Uterus (tissue), 4 donors: ENCODE measurements around the gene GNG7. TPM values are rescaled to one million over a fixed set of nuclear protein-coding genes. Genes with fewer than 3 reads are reported as not detected.

Experiments used
- DNase-seq, 2 donors: peaks; one replicate each; pipeline ENCODE4 v3.0.0-alpha.2; 2019 to 2020
- H3K27ac ChIP-seq, 2 donors: fragments of 200-600 bp; sonication (generic); 1 replicate in 1 of 2; 2 replicates in 1 of 2; pipeline ENCODE4 v1.5.1; 2016 to 2018
- H3K27me3 ChIP-seq, 2 donors: fragments of 200-600 bp; sonication (generic); one replicate each; pipeline ENCODE4 v1.5.1; 2018 to 2019; ENCODE audit warnings: control low read depth in 1 of 2
- H3K36me3 ChIP-seq, 2 donors: fragments of 200-600 bp; sonication (generic); one replicate each; pipeline ENCODE4 v1.5.1; 2019; ENCODE audit warnings: control low read depth in 1 of 2
- H3K4me1 ChIP-seq, 2 donors: fragments of 200-600 bp; sonication (generic); one replicate each; pipeline ENCODE4 v1.5.1; 2018 to 2019; ENCODE audit warnings: control low read depth in 1 of 2
- H3K4me3 ChIP-seq, 2 donors: fragments of 200-600 bp; sonication (generic); 1 replicate in 1 of 2; 2 replicates in 1 of 2; pipeline ENCODE4 v1.5.1; 2018 to 2019; ENCODE audit warnings: mild to moderate bottlenecking in 1 of 2
- H3K9me3 ChIP-seq, 2 donors: fragments of 200-600 bp; sonication (generic); one replicate each; pipeline ENCODE4 v1.5.1; 2019; ENCODE audit warnings: control low read depth in 1 of 2
- POLR2A ChIP-seq, 2 donors: fragments of 450-650 bp; IDR thresholded peaks; one replicate each; pipeline ENCODE4 v1.6.1; 2016; ENCODE audit warnings: antibody characterized with exemption in 2 of 2, mild to moderate bottlenecking in 1 of 2, moderate library complexity in 1 of 2
- intact Hi-C: fragments of 100-400 bp; cut with DNase I; formaldehyde crosslinking; loops from one replicate; pipeline ENCODE4 v1.15.1; 2023; ENCODE audit warnings: low total_unique reads
- total RNA-seq, 4 donors: library from RNA; depleted of rRNA in 3 of 4; stranded (reverse); fragments of >200 nt in 3 of 4; gene quantifications; one replicate each; pipeline versions ENCODE4 v1.1.0 to v1.2.4, GENCODE V29; 2014 to 2023
- TF ChIP-seq, protein P1 (sequence below), 4 experiments: fragments of 200-600 bp in 2 of 4; fragments of 450-650 bp in 2 of 4; sonication (generic) in 2 of 4; IDR thresholded peaks; one replicate each; pipeline ENCODE4 v1.5.1; 2016 to 2019; ENCODE audit warnings: antibody characterized with exemption in 4 of 4, mild to moderate bottlenecking in 2 of 4, moderate library complexity in 1 of 4
- donor health status: DM: yes; HTN: yes; CAD: no.

GNG7 gene
- total RNA-seq, 4 donors from 2014 or later, result 0.88 to 11.1 (median 3.2) TPM

DNA sequence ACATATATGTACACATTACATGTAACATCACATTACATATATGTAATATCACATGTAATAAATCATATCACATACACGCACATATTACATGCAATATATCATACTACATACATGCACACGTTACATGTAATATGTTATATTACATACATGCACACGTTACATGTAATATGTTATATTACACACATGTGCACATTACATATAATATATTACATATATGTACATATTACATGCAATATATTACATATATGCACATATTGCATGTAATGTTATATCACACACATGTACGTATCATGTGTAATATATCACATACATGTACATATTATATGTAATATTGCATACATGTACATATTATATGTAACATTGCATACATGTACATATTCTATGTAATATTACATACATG, 149.0 kb downstream of the GNG7 start:
- Histone ChIP-seq H3K27ac (no peak overlapping the region), H3K4me3 (no peak overlapping the region), H3K27me3 (no peaks in the 10 kb centered on the region), H3K9me3 (no peaks in the 10 kb centered on the region), H3K4me1 (no peaks in the 10 kb centered on the region), H3K36me3 (no peaks in the 10 kb centered on the region)
- TF ChIP-seq, protein P1, sequence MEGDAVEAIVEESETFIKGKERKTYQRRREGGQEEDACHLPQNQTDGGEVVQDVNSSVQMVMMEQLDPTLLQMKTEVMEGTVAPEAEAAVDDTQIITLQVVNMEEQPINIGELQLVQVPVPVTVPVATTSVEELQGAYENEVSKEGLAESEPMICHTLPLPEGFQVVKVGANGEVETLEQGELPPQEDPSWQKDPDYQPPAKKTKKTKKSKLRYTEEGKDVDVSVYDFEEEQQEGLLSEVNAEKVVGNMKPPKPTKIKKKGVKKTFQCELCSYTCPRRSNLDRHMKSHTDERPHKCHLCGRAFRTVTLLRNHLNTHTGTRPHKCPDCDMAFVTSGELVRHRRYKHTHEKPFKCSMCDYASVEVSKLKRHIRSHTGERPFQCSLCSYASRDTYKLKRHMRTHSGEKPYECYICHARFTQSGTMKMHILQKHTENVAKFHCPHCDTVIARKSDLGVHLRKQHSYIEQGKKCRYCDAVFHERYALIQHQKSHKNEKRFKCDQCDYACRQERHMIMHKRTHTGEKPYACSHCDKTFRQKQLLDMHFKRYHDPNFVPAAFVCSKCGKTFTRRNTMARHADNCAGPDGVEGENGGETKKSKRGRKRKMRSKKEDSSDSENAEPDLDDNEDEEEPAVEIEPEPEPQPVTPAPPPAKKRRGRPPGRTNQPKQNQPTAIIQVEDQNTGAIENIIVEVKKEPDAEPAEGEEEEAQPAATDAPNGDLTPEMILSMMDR (IDR thresholded peaks at IDR 0.05), result no peak
- no peak for TF ChIP-seq POLR2A (IDR thresholded peaks at IDR 0.05)
- DNase-seq, result no peak
- intact Hi-C loops, result no loop called here

DNA sequence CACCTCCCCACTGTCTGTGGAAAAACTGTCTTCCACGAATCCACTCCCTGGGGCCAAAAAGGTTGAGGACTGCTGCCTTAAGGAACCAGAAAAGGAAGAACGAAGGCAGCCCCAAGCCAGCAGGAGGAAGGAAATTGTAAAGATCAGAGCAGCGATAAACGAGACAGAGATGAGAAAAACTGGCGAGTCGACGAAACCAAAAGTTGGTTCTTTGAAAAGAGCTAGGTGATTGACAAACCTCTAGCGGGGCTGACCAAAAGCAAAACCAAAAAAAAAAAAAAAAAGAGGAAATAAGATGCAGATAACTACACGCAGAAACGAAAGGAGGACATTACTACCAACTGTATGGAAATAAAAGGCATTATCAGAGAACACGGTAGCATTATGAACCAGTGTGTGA, 149.6 kb downstream of the GNG7 start:
- H3K36me3 ChIP-seq, result no peaks in the 10 kb centered on the region
- H3K27ac ChIP-seq, result peak overlapping the region; percentile 42 to 53
- intact Hi-C loops, result no loop called here
- H3K9me3 ChIP-seq, result no peaks in the 10 kb centered on the region
- H3K27me3 ChIP-seq, result no peaks in the 10 kb centered on the region
- no peaks in the 10 kb centered on the region for H3K4me1 ChIP-seq
- TF ChIP-seq, protein P1 (IDR thresholded peaks at IDR 0.05), result no peak
- TF ChIP-seq POLR2A (IDR thresholded peaks at IDR 0.05), result no peak
- H3K4me3 ChIP-seq, result peak overlapping the region in 1 of 2 donors; percentile 11
- no peak for DNase-seq

DNA sequence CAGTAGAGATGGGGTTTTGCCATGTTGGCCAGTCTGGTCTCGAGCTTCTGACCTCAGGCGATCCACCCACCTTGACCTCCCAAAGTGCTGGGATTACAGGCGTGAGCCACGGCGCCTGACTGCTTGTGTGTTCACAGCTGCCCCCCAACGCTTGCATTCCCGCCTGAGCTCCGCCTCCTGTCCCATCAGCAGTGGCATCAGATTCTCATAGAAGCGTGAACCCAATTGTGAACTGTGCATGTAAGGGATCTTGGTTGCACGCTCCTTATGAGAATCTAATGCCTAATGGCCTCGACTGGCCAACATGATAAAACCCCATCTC, 150.7 kb downstream of the GNG7 start:
- Histone ChIP-seq H3K36me3 (no peaks in the 10 kb centered on the region), H3K27ac (no peak overlapping the region), H3K27me3 (no peaks in the 10 kb centered on the region), H3K4me1 (no peaks in the 10 kb centered on the region), H3K4me3 (no peak overlapping the region), H3K9me3 (no peaks in the 10 kb centered on the region)
- TF ChIP-seq, protein P1 (IDR thresholded peaks at IDR 0.05), result no peak
- no peak for TF ChIP-seq POLR2A (IDR thresholded peaks at IDR 0.05)
- intact Hi-C loops, result no loop called here
- DNase-seq, result no peak

DNA sequence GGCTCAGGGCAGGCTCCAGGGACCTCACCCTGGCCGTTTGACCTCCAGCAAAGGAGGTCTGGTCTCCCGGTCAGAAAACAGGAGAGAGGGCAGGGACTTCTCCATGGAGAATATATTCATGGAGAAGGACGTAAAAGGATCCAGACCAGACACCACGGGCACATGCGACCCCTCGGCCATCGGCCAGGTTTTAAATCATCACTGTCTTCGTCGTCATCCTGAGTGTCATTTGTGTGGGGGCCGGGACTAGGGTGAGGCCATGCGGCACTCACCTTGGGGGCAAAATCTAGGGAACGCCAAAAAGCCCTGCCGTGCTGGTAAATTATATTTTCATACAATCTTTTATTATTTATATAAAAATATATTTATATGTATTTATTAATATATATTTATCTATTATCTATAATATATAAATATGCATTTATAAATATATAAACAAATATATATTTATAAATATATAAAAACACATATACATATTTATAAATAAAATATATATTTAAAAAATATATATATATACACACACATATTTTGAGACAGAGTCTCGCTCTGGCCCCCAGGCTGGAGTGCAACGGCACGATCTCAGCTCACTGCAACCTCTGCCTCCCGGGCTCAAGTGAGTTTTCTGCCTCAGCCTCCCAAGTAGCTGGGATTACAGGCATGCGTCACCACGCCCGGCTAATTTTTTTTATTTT, 151.2 kb downstream of the GNG7 start:
- DNase-seq, result no peak
- H3K27me3 ChIP-seq, result no peaks in the 10 kb centered on the region
- no peaks in the 10 kb centered on the region for H3K4me1 ChIP-seq
- H3K4me3 ChIP-seq, result no peak overlapping the region
- no peak for TF ChIP-seq POLR2A (IDR thresholded peaks at IDR 0.05)
- TF ChIP-seq, protein P1 (IDR thresholded peaks at IDR 0.05), result no peak
- intact Hi-C loops, result no loop called here
- H3K9me3 ChIP-seq, result no peaks in the 10 kb centered on the region
- no peaks in the 10 kb centered on the region for H3K36me3 ChIP-seq
- no peak overlapping the region for H3K27ac ChIP-seq

DNA sequence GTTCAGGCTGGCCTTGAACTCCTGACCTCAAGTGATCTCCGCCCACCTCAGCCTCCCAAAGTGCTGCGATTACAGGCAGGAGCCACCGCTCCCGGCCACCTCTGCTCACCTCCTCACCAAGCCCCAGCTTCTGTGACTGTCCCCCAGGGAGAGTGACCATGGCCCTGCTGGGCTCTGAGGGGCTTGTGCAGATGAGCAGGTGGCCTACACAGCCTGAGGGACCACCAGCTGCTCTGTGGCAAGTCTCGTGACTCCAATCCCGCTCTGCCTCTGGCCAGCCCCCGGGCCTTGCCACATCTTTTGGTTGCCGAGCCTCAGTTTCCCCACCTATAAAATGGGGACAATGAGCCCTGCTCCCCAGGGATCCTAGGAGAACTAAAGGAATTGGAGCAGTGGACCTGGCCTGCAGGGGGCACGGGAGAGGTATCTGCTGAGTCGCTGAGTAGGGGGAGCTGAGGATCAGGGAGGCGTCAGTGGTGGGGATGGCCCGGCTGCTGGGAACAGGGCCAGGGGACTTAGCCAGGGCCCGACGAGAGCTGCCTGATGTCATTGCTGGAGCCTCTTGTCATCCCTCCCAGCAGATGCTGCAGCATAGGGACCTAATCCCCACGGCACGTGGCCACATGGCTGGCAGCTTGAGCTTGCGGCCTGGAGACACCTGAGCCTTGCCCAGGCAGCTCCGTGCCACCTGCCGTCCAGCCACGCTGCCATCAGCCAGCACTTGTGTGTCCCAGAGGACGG, 151.9 kb downstream of the GNG7 start:
- DNase-seq, result no peak
- no peaks in the 10 kb centered on the region for H3K27me3 ChIP-seq
- no peaks in the 10 kb centered on the region for H3K9me3 ChIP-seq
- H3K36me3 ChIP-seq, result no peaks in the 10 kb centered on the region
- no peak for TF ChIP-seq POLR2A (IDR thresholded peaks at IDR 0.05)
- TF ChIP-seq, protein P1 (IDR thresholded peaks at IDR 0.05), result no peak
- H3K4me1 ChIP-seq, result no peaks in the 10 kb centered on the region
- peak overlapping the region; percentile 47 to 58 for H3K27ac ChIP-seq
- intact Hi-C loops, result no loop called here
- no peak overlapping the region for H3K4me3 ChIP-seq
